Measurements from ENCODE around the gene TEX10. TPM values are rescaled to one million over a fixed set of nuclear protein-coding genes. Genes with fewer than 3 reads are reported as not detected.

The TEX10 gene
- total and polyA plus RNA-seq, 9 of the 15 experiments (the other 6 are each of a cell fraction or from before 2014, with no cell fraction given): 27.8 to 60.0 (median 47.9) TPM

- Histone ChIP-seq H3K9me1 (ENCODE audit: control insufficient read depth, insufficient read depth, low read length) (no peaks in the 10 kb centered on the region), H3K4me3 (no peak overlapping the region), H3K9ac (ENCODE audit: insufficient read depth in 1 of 2, low read depth in 2 of 2, low read length in 2 of 2) (no peak overlapping the region), H3K79me2 (ENCODE audit: control insufficient read depth, insufficient read depth, low read length) (no peaks in the 10 kb centered on the region), H3K9me3 (replicated peaks; ENCODE audit: control insufficient read depth, insufficient read depth, low read depth, low read length) (peaks cover 5% of the 10 kb centered on the region), H4K20me1 (replicated peaks; ENCODE audit: control insufficient read depth, insufficient read depth, low read length) (no peaks in the 10 kb centered on the region), H3K4me1 (replicated peaks in 1 of 2; ENCODE audit: control insufficient read depth in 2 of 2, insufficient read depth in 2 of 2, low read length in 2 of 2) (peaks cover 0 to 17% of the 10 kb centered on the region in 2 experiments; a peak in 4 of 5 replicates), H3K27me3 (ENCODE audit: control insufficient read depth in 2 of 2, insufficient read depth in 2 of 2, low read length in 2 of 2) (no peaks in the 10 kb centered on the region), H3K36me3 (ENCODE audit: control insufficient read depth, insufficient read depth, low read length) (peaks cover 30% of the 10 kb centered on the region), H3K27ac (ENCODE audit: extremely low read depth, low read depth, low read length) (no peak overlapping the region), H2AFZ (ENCODE audit: low read depth, low read length) (no peak overlapping the region), H3K4me2 (ENCODE audit: insufficient read depth, low read length) (no peak overlapping the region)
- ChIA-PET POLR2A (no interaction called here), CTCF (ENCODE audit: low intra/inter-chr PET ratio) (no interaction called here)
- DNase-seq (ENCODE audit: extremely low read depth in 1 of 4, low spot score in 3 of 4) (no peak), ATAC-seq (no peak), FAIRE-seq (no peak)
- BruUV-seq (replicated peaks): no TSS peak
- 79% methylated on average over 7 of the region's 7 CpGs for WGBS (ENCODE audit: insufficient coverage, low coverage, missing lambda C conversion rate)
- in situ Hi-C loops (cut with MboI) (no loop called here), intact Hi-C loops (cut with micrococcal nuclease) (loop anchor here (10.0 kb wide), 1 partner anchor 311 kb away; no protein-coding TSS in a partner anchor)
- TF ChIP-seq HMGXB4 (CRISPR knock-in tag; IDR thresholded peaks at IDR 0.05): no peak
- TF ChIP-seq CREB1 (IDR thresholded peaks at IDR 0.05): no peak
- TF ChIP-seq CREB1 (CRISPR knock-in tag; IDR thresholded peaks at IDR 0.05): no peak
- TF ChIP-seq HNRNPH1 (optimal IDR thresholded peaks at IDR 0.05; ENCODE audit: low read depth, low read length): no peak
- TF ChIP-seq ATF6 (CRISPR knock-in tag; IDR thresholded peaks at IDR 0.05): no peak
- TF ChIP-seq TCFL5 (CRISPR knock-in tag; conservative IDR thresholded peaks at IDR 0.05): no peak
- no peak for TF ChIP-seq ATF7 (IDR thresholded peaks at IDR 0.05)
- no peak for TF ChIP-seq TEAD4 (IDR thresholded peaks at IDR 0.05; ENCODE audit: low read length)
- TF ChIP-seq TEAD4 (CRISPR knock-in tag; IDR thresholded peaks at IDR 0.05; ENCODE audit: borderline replicate concordance): no peak
- no peak for TF ChIP-seq ZBTB11 (CRISPR knock-in tag; IDR thresholded peaks at IDR 0.05)
- no peak for TF ChIP-seq RCOR1 (IDR thresholded peaks at IDR 0.05; ENCODE audit: borderline replicate concordance in 1 of 2, low read depth in 2 of 2, low read length in 2 of 2)
- TF ChIP-seq CEBPG (CRISPR knock-in tag; IDR thresholded peaks at IDR 0.05): no peak
- TF ChIP-seq CEBPG (tag; conservative IDR thresholded peaks at IDR 0.05 in 1 of 2, IDR thresholded peaks at IDR 0.05 in 1 of 2): no peak
Measured at GRCh38 chr9:100284247-100284646, 68.5 kb downstream of the TEX10 start.
